ENCODE results near the gene GCK. TPM values are rescaled to one million over a fixed set of nuclear protein-coding genes. Genes with fewer than 3 reads are reported as not detected.
"Not testable (repeated sequence)": the region's sequence is repeated elsewhere in the genome, so short reads cannot be mapped to it uniquely, and the experiment has no call there.

The GCK gene
- total RNA-seq, 1 experiment from 2014 or later, result not detected

GRCh38 chr7:44142028-44142427 lies 47.2 kb downstream of the GCK start:
- no peak for DNase-seq (ENCODE audit: low spot score)

- no peak for DNase-seq (ENCODE audit: low spot score)
Measured at GRCh38 chr7:44141221-44141850, 47.9 kb downstream of the GCK start, which contains the start of gene MYL7. Gene MYL7, minus strand, starts transcription at chr7:44141332. Its CDS starts 27 bp downstream, at chr7:44141305.

GRCh38 chr7:44140341-44140740 lies 48.9 kb downstream of the GCK start:
- no peak for DNase-seq (ENCODE audit: low spot score)

GRCh38 chr7:44139311-44140010 lies 49.8 kb downstream of the GCK start:
- DNase-seq (ENCODE audit: low spot score), result no peak

GRCh38 chr7:44138698-44139097 lies 50.5 kb downstream of the GCK start:
- no peak for DNase-seq (ENCODE audit: low spot score)

GRCh38 chr7:44136731-44137130 lies 52.5 kb downstream of the GCK start:
- no peak for DNase-seq (ENCODE audit: low spot score)

GRCh38 chr7:44134943-44135628 lies 54.2 kb downstream of the GCK start:
- no peak for DNase-seq (ENCODE audit: low spot score)

GRCh38 chr7:44133295-44133694 lies 55.9 kb downstream of the GCK start:
- no peak for DNase-seq (ENCODE audit: low spot score)

- no peak for DNase-seq (ENCODE audit: low spot score)
Measured at GRCh38 chr7:44132039-44132438, 57.2 kb downstream of the GCK start.

- peak; percentile 55 for DNase-seq (ENCODE audit: low spot score)
Measured at GRCh38 chr7:44131173-44132029, 57.8 kb downstream of the GCK start.

- DNase-seq (ENCODE audit: low spot score), result no peak
Measured at GRCh38 chr7:44128721-44129582, 60.3 kb downstream of the GCK start.

GRCh38 chr7:44127161-44127560 lies 62.1 kb downstream of the GCK start:
- DNase-seq (ENCODE audit: low spot score), result no peak

- DNase-seq (ENCODE audit: low spot score), result not testable (repeated sequence)
Measured at GRCh38 chr7:44126574-44126973, 62.7 kb downstream of the GCK start.

- no peak for DNase-seq (ENCODE audit: low spot score)
Measured at GRCh38 chr7:44124822-44125202, 64.4 kb downstream of the GCK start.

- peak; percentile 99 for DNase-seq (ENCODE audit: low spot score)
Measured at GRCh38 chr7:44123190-44124003, 65.8 kb downstream of the GCK start, which contains the start of gene POLD2. Gene POLD2, minus strand, starts transcription at chr7:44123548. Its CDS starts 1,495 bp downstream, at chr7:44122053.

- DNase-seq (ENCODE audit: low spot score), result no peak
Measured at GRCh38 chr7:44122529-44122928, 66.7 kb downstream of the GCK start.

- no peak for DNase-seq (ENCODE audit: low spot score)
Measured at GRCh38 chr7:44121761-44122420, 67.3 kb downstream of the GCK start.

- no peak for DNase-seq (ENCODE audit: low spot score)
Measured at GRCh38 chr7:44120395-44120794, 68.8 kb downstream of the GCK start.

GRCh38 chr7:44119829-44120380 lies 69.3 kb downstream of the GCK start:
- no peak for DNase-seq (ENCODE audit: low spot score)
